HG03159 (cell line): ENCODE results near the gene MLC1.

ENCODE experiments used
- ATAC-seq: cut with Tn5 transposase; IDR thresholded peaks from one replicate; pipeline ENCODE4 v1.9.1; 2021; ENCODE audit warnings: mild to moderate bottlenecking, moderate library complexity; ENCODE audit not compliant: unreplicated experiment

MLC1 gene

GRCh38 chr22:50085211-50085972 is at the start of gene MLC1:
TSS of gene MLC1 (minus strand) at chr22:50085426. CDS start at chr22:50084902, 524 bp downstream.
- ATAC-seq: no peak

DNA sequence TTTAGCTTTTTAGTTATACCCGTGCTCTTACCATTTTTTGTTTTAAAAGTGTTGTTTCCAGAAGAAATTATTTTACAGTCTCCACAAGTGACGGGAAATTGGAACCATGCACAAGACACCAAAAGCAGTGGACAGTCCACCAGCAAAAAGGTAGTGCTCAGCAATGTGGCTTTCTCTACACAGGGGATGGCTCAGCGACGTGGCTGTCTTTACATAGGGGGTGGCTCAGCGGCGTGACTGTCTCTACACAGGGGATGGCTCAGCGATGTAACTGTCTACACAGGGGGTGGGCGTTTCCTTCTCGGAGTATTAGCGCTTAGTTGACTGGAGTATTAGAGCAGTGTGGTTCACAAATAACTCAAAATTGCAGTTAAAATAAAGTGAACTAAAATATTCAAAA is 49.3 kb upstream of the MLC1 start:
- no peak for ATAC-seq

DNA sequence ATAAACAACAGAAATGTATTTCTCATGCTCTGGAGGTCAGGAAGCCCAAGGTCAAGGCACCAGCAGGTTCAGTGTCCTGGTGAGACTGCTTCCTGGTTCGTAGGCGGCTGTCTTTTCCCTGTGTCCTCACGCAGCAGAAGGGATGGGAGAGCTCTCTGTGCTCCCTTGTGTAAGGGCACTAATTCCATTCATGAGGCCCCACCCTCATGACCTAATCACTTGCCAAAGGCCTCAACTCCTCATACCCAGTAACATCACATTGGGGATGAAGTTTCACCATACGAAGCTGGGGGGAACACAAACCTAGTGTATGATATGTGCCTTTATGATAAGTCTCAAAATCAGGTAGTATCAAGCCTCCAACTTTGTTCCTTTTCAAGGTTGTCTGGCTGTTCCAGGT is 46.7 kb upstream of the MLC1 start:
- ATAC-seq: no peak

DNA sequence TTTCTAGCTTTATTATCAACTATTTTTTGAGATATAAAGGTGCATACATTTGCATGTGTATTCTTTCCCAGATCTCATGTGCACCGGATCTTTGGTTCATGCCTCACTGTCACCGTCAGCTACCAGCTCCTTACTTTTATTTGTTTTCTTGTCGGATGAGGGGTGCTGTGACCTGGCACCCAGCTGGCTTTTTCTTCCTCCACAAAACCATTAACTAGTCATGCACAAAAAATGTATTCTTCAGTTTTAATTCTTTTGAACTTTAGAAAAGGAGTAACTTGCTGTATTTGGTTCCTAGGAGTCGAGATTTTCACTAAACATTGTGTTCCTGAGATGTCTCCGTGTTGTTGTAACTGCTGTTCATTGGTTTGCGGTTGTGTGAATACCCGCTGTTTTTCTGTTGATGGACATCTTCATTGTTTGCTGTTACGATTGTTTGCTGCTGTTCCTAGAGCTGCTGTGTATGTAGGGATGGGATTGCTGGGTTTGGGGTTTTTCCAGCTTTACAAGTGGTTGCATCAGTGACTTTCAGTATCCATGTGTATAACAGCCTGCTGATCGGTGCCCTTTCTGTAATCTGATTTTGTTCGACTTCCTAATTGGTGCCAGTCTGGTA is 44.0 kb upstream of the MLC1 start:
- ATAC-seq: no peak

- ATAC-seq: no peak
Measured at GRCh38 chr22:50125029-50125428, 39.8 kb upstream of the MLC1 start.

GRCh38 chr22:50123119-50123518 is 37.9 kb upstream of the MLC1 start:
- ATAC-seq: no peak

DNA sequence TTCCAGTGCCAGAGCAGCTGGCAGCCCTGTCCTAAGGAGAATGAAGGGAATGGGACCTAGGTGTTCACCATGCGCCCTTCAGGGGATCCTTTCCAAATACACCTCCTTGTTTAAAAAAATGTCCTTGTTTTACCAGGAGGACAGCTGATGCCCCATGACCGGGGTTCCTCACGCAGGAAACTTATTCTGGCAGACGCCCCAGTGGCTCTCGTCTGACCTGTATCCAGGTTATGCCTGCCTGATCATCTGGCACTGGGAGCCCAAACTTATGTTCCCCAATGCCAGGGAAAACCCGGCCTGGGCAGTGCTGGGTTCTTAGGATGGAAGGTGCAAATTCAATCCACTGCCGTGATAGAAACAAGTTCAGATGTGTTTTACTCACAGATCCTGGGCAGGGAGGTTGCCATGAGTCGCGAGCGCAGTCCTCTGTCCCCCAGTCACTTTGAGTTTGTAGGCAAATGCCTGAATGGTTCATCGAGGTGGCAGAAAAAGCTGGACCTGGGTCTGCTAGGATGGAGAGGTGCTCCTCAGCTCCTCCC is 36.0 kb upstream of the MLC1 start:
- ATAC-seq: no peak

GRCh38 chr22:50119768-50120251 is 34.6 kb upstream of the MLC1 start:
- ATAC-seq: no peak

- no peak for ATAC-seq
Measured at GRCh38 chr22:50119169-50119767, 34.0 kb upstream of the MLC1 start.

- no peak for ATAC-seq
Measured at GRCh38 chr22:50118557-50119168, 33.4 kb upstream of the MLC1 start.

- ATAC-seq: no peak
Measured at GRCh38 chr22:50118129-50118528, 32.9 kb upstream of the MLC1 start.

- no peak for ATAC-seq
Measured at GRCh38 chr22:50117168-50117762, 32.0 kb upstream of the MLC1 start.

- no peak for ATAC-seq
Measured at GRCh38 chr22:50115693-50116092, 30.5 kb upstream of the MLC1 start.

DNA sequence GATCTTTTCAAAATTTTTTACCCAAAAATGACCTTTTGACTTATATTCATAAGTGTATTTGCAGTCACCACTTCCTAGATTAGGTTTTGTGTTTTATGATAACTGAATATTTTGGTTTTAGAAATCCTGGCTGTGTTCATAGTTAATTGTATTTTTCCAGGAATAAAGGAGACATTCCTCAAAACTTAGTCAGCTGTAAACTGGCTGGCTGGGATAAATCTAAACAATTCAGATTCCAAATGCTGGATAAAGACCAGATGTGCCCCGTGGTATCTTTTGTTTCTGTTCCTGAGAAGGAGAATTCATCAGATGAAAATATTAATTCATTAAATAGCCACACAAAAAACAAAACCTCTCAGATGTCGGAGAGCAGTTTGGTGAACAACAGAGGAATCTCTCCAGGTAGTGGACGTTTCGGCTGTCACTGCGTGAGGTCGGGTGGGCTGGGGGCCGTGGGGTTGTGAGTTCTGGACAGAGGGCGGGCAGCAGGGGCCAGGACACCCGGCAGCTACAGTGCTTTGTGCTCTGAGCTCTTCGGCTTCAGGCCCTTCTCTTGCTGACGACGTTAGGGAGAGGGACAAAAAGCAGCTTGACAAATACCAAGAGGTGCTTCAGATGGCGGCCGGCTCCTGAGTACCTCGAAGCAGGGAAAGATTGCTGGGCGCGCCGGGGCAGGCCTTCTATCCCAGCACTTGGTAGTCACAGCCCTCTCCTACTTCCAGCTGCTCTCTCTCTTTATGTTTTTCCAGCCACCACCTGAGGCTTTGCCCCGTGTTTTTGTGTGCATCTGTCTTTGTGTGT is 29.2 kb upstream of the MLC1 start:
- ATAC-seq: no peak

DNA sequence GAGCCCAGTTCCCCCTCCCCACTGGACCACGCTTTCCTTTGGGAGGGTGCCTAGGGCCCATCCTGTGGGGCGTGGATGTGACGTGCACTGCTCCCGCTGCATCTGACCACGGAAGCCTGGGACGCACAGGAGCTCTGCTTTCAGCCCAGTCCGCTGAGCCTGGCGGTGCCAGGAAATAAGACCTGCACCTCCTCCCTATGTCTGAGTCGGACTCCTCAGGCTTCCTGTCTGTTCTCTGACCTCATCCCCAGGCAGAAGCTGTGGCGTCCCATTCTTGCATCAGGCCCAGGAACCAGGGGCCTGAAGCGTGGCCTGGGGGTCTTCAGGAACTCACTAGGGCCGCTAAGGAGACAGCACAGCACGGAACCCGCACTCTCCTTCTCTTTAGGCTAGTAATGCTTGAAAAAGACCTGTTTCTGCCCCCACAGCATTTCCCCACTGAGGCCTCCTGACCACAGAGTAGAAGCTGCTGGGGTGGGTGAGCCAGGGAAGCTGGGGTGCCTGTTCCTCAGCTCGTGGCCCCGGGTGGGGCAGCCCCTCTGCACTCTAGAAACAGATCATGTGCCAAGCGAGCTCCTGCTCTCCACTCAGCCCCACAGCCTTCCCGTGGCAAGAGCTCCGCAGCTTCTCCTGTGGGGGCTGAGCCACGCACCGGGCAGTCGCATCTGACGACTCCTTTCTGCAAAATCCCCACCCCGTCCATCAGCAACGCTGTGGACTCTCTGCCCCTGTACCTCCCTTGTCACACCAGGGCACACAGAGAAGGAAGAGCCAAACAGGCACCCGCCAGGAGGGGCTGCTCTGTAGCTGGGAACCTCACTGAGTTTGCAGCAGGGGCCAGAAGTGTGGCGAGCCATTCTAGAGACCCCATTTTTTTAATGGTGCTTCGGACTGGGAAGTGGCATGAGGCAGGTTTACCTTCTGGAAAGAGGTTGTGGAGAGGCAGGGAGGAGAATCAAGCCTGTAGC is 27.2 kb upstream of the MLC1 start:
- ATAC-seq: no peak

DNA sequence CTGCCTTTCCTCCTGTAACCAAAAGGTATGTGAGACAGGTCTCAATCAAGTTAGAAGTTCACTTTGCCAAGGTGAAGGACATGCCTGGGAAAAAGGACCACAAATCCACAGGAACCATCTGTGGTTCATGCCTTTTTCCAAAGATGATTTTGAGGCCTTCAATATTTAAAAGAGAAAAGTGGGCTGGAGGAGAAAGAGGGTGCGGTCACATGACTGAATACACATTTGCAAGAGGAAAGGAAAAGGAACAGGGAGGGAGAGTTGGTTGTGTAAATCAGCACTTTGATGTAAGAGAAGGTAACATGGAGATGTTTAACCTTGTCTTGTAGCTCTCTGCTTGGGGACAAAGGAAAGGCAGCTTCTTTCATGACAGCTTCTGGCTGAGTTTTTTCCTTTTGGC is 25.8 kb upstream of the MLC1 start:
- ATAC-seq: no peak

- ATAC-seq: no peak
Measured at GRCh38 chr22:50107529-50107928, 22.3 kb upstream of the MLC1 start.

DNA sequence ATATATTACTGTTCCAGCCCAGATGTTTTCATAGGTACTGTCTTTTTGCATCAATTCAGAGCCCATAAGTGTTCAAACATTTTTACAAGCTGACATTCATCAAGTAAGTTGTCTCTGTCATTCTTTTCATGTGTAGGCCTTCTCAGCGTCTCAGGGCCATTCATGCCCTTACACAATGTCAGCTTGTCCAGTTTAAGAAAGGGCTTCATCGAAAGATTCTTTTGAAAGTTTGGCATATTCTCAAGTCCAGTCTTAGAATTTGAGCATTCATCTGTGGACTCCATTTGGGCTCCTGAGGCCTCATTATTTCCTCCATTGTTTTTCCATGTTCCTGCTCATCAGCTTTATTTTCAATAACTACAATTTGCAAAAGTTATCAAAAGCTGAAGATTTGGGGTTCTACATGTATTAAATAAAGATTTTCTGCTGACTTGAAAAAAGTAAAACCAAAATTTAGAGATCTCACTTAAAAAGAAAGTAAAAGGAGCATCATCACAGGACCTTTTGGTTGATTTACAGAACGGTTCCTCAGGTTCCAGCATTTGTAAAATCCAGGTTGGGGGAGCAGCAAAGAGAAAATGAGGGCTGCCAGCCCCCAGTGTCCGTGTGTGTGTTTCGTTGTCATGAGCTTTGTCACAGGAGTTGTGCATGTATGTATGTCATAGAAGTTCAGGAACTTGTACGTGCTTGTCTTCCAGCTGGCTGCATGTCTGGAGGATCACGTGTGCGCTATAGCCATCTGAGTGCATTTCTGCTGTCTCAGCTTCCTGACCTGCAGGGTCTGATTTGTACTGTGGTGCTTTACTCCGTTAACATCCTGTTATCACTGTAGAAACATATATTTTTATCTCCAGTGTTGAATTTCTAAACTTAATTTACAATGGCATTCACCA is 20.2 kb upstream of the MLC1 start:
- ATAC-seq: no peak
